Osteocyte (in vitro differentiated cells): Measurements from ENCODE around the gene NGEF. TPM values are rescaled to one million over a fixed set of nuclear protein-coding genes. Genes with fewer than 3 reads are reported as not detected.

Experiments used
- DNase-seq: peaks from one replicate; pipeline ENCODE4 v3.0.0; 2021; ENCODE audit warnings: mixed read lengths; ENCODE audit not compliant: unreplicated experiment; ENCODE audit errors: extremely low spot score
- H3K27ac Mint-ChIP-seq: one replicate; pipeline ENCODE4 v1.8.0; 2021; ENCODE audit warnings: mild to moderate bottlenecking, mixed read lengths; ENCODE audit not compliant: unreplicated experiment
- H3K27me3 Mint-ChIP-seq: one replicate; pipeline ENCODE4 v1.8.0; 2021; ENCODE audit warnings: mixed read lengths; ENCODE audit not compliant: unreplicated experiment
- H3K36me3 Mint-ChIP-seq: one replicate; pipeline ENCODE4 v1.8.0; 2021; ENCODE audit warnings: mixed read lengths; ENCODE audit not compliant: unreplicated experiment
- H3K4me1 Mint-ChIP-seq: one replicate; pipeline ENCODE4 v1.8.0; 2021; ENCODE audit warnings: mixed read lengths; ENCODE audit not compliant: unreplicated experiment
- H3K4me3 Mint-ChIP-seq: one replicate; pipeline ENCODE4 v1.8.0; 2021; ENCODE audit warnings: mild to moderate bottlenecking, moderate library complexity, mixed read lengths; ENCODE audit not compliant: unreplicated experiment
- H3K9me3 Mint-ChIP-seq: one replicate; pipeline ENCODE4 v1.8.0; 2021; ENCODE audit warnings: mixed read lengths; ENCODE audit not compliant: unreplicated experiment
- total RNA-seq: library from RNA; stranded (reverse); gene quantifications from 2 replicates; pipeline ENCODE4 v1.2.1, GENCODE V29; 2021
- TF ChIP-seq, protein P1 (sequence below): fragments of 200-600 bp; sonication (generic); IDR thresholded peaks from 2 replicates; pipeline ENCODE4 v1.5.0; 2021; ENCODE audit warnings: antibody characterized with exemption, mild to moderate bottlenecking, moderate library complexity

Gene NGEF
- total RNA-seq, 1 donor from 2014 or later: 0.27 TPM

DNA sequence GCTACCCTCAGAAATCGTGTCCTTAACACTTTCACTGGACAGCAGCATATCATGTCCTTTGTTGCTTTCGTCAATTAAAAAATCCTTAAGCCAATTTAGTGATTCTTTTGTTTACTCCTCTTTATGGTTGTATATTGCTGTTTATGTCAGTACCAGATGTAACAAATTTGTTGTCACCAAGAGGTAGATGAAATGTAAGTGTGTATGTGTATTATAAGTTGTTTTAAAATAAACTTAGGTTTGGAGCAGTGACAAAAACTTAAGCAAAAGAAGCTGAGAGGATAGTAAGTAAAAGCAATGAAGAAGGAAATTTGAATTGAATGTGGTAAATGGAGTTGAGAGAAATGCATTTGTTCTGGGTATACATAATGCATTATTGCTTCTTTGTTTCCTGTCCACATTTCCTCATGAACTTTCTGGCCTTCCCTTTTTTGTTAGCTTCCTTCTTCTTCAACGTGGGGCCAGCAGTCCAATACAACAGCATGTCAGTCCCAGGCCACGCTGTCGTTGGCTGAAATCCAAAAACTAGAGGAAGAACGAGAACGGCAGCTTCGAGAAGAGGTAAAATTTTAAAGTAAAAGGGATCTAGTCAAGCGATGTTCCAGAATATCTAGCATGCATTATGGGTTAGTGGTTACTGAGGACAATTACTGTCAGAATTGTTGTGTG, 173.5 kb downstream of the NGEF start:
- Mint-ChIP-seq H3K27ac (no peak overlapping the region), H3K4me1 (peaks cover 9% of the 10 kb centered on the region), H3K4me3 (no peak overlapping the region), H3K9me3 (no peaks in the 10 kb centered on the region), H3K27me3 (no peaks in the 10 kb centered on the region), H3K36me3 (peaks cover 52% of the 10 kb centered on the region)
- no peak for DNase-seq
- TF ChIP-seq, protein P1, sequence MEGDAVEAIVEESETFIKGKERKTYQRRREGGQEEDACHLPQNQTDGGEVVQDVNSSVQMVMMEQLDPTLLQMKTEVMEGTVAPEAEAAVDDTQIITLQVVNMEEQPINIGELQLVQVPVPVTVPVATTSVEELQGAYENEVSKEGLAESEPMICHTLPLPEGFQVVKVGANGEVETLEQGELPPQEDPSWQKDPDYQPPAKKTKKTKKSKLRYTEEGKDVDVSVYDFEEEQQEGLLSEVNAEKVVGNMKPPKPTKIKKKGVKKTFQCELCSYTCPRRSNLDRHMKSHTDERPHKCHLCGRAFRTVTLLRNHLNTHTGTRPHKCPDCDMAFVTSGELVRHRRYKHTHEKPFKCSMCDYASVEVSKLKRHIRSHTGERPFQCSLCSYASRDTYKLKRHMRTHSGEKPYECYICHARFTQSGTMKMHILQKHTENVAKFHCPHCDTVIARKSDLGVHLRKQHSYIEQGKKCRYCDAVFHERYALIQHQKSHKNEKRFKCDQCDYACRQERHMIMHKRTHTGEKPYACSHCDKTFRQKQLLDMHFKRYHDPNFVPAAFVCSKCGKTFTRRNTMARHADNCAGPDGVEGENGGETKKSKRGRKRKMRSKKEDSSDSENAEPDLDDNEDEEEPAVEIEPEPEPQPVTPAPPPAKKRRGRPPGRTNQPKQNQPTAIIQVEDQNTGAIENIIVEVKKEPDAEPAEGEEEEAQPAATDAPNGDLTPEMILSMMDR: no peak

DNA sequence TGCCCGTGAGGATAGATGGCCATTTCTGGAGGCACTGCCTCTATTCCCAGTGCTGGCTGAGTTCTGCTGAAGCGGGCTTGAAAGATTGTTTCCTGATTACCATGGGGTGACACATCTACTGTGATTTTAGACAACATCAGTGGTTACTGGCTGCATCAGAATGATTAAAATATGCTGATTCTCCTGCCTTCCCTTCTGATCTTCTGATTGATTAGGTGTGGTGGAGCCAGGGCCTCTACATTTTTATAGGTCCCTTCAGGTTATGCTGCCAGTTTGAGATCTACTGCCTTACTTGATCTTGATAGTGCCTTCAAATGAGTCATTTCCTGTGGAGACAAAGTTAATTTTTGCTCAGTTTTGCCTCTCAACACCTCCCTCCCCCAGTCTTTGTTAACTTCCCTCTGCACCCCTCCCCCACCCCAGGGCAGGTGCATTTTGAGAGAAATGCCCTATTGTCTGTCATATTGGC, 174.6 kb downstream of the NGEF start:
- peak overlapping the region; percentile 6 for H3K27ac Mint-ChIP-seq
- no peak overlapping the region for H3K4me3 Mint-ChIP-seq
- TF ChIP-seq, protein P1: no peak
- peaks cover 54% of the 10 kb centered on the region for H3K36me3 Mint-ChIP-seq
- no peak for DNase-seq
- peaks cover 9% of the 10 kb centered on the region for H3K4me1 Mint-ChIP-seq
- no peaks in the 10 kb centered on the region for H3K9me3 Mint-ChIP-seq
- no peaks in the 10 kb centered on the region for H3K27me3 Mint-ChIP-seq

DNA sequence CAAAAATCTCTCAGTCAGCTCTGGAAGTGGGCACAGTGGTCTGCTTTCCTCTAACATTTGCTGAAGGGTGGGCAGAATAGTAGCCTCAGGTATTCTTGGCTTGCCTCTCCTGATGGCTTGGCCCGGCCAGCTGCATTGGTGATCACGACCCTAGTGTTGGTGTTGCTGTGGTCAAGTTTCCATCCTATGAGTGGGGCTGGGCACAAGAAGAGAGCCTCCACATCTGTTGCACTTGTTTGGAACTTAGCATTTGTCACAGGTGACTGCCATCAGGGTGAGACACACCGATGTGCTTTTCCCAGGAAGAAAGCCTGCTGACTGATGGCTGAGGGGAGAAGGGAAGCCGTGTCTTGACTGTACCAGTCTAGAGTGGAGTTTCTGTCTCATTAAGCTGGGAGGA, 176.1 kb downstream of the NGEF start:
- no peak overlapping the region for H3K4me3 Mint-ChIP-seq
- H3K27me3 Mint-ChIP-seq: no peaks in the 10 kb centered on the region
- TF ChIP-seq, protein P1: no peak
- H3K4me1 Mint-ChIP-seq: peaks cover 9% of the 10 kb centered on the region
- no peak for DNase-seq
- peaks cover 57% of the 10 kb centered on the region for H3K36me3 Mint-ChIP-seq
- no peaks in the 10 kb centered on the region for H3K9me3 Mint-ChIP-seq
- no peak overlapping the region for H3K27ac Mint-ChIP-seq

DNA sequence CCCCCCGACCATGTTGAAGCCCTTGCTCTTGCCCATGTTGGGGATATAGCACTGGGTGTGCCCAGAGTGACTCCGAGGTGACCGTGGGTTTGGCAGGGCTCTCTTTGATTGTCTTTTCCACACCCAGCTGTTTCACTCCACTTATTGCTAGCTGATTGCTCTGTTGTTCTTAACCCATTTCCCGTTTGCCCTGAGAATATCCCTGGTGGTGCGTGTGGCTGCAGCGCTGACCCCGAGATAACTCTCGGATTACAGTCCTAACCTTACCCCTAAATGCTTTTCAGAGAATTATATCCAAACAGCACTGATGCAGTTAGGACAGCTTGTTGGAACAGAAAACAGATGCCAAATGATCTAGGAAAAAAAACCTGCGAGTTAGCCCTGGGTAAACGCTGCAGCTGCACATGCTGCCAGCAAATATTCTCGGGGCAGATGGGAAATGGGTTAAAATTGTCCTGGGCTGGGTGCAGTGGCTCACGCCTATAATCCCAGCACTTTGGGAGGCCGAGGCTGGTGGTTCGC, 177.3 kb downstream of the NGEF start:
- Mint-ChIP-seq H3K36me3 (peaks cover 59% of the 10 kb centered on the region), H3K9me3 (no peaks in the 10 kb centered on the region), H3K4me3 (no peak overlapping the region), H3K4me1 (peaks cover 9% of the 10 kb centered on the region), H3K27me3 (no peaks in the 10 kb centered on the region), H3K27ac (peak overlapping the region; percentile 12)
- TF ChIP-seq, protein P1: no peak
- DNase-seq: no peak

DNA sequence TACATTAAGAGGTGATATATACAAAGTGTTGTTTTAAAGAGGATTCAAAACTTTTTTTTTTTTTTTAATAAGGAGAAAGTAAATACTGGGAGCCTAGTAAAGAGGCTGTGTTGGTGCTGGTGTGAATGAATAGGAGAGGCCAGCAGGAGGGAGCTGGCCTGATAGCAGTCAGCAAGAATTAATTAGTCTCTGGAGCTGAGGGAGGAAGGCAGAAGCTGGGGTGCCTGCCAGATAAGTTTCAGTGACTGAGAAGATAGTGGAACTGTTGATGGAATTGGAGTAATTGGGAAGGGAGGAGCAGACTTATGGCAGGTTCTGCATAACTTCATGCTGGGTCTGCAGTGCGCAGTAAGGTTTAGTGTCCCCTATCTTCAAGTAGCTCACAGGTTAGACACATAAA, 179.2 kb downstream of the NGEF start:
- H3K36me3 Mint-ChIP-seq: peaks cover 48% of the 10 kb centered on the region
- DNase-seq: no peak
- no peaks in the 10 kb centered on the region for H3K27me3 Mint-ChIP-seq
- H3K9me3 Mint-ChIP-seq: no peaks in the 10 kb centered on the region
- TF ChIP-seq, protein P1: no peak
- no peak overlapping the region for H3K4me3 Mint-ChIP-seq
- no peak overlapping the region for H3K27ac Mint-ChIP-seq
- H3K4me1 Mint-ChIP-seq: peaks cover 9% of the 10 kb centered on the region
